Left lung (tissue), 10 donors: Measurements from ENCODE around the gene PRCC. TPM values are rescaled to one million over a fixed set of nuclear protein-coding genes. Genes with fewer than 3 reads are reported as not detected.

ENCODE experiments used
- ATAC-seq: fragments of 200-7000 bp; cut with Tn5 transposase; one replicate; pipeline ENCODE4 v1.9.1; 2020; ENCODE audit warnings: moderate library complexity
- DNase-seq, 4 donors: peaks; one replicate each; pipeline ENCODE4 v3.0.0-alpha.2; 2013 to 2020
- H3K27ac ChIP-seq, 2 donors: fragments of 200-600 bp; sonication (generic) in 1 of 2; one replicate each; pipeline versions ENCODE4 v1.5.0 to v1.8.0; 2020 to 2021
- H3K27me3 ChIP-seq, 2 donors: fragments of 200-600 bp; sonication (generic) in 1 of 2; one replicate each; pipeline versions ENCODE4 v1.5.0 to v1.8.0; 2020 to 2021
- H3K36me3 ChIP-seq, 2 donors: fragments of 200-600 bp; sonication (generic) in 1 of 2; one replicate each; pipeline versions ENCODE4 v1.5.0 to v1.8.0; 2020 to 2021
- H3K4me1 ChIP-seq, 2 donors: fragments of 200-600 bp; one replicate each; pipeline ENCODE4 v1.8.0; 2021
- H3K4me3 ChIP-seq, 2 donors: fragments of 200-600 bp; sonication (generic) in 1 of 2; one replicate each; pipeline versions ENCODE4 v1.5.0 to v1.8.0; 2020 to 2021; ENCODE audit warnings: mild to moderate bottlenecking in 1 of 2
- H3K9me3 ChIP-seq, 2 donors: fragments of 200-600 bp; sonication (generic) in 1 of 2; one replicate each; pipeline versions ENCODE4 v1.5.0 to v1.8.0; 2020 to 2021
- intact Hi-C, 2 donors: fragments of 100-400 bp; cut with DNase I; formaldehyde crosslinking; loops; one replicate each; pipeline versions ENCODE4 v1.11.2 to v1.14.2; 2022
- polyA plus RNA-seq, 6 donors: library from polyadenylated mRNA; unstranded; fragments of 120-200 nt; gene quantifications; one replicate each; pipeline ENCODE4 v1.2.1, GENCODE V29; 2013; ENCODE audit not compliant: insufficient read length in 6 of 6
- total RNA-seq, 2 donors: library from RNA; stranded (reverse); fragmentation: NEBNext Ultra II Directional; extraction: Animal tissue kit (Norgen Biotek cat#: 25700); gene quantifications; one replicate each; pipeline ENCODE4 v1.2.1, GENCODE V29; 2021
- TF ChIP-seq, protein P1 (sequence below), 2 donors: fragments of 200-600 bp; sonication (generic) in 1 of 2; IDR thresholded peaks; one replicate each; pipeline versions ENCODE4 v1.5.0 to v1.8.0; 2021; ENCODE audit warnings: antibody characterized with exemption in 2 of 2
- donor health status: DM: no; HTN: yes; CAD: no.
- donor health status: DM: no; HTN: no; CAD: no.

PRCC gene
- total and polyA plus RNA-seq, 8 donors: 40.7 to 106 (median 96.3) TPM

DNA sequence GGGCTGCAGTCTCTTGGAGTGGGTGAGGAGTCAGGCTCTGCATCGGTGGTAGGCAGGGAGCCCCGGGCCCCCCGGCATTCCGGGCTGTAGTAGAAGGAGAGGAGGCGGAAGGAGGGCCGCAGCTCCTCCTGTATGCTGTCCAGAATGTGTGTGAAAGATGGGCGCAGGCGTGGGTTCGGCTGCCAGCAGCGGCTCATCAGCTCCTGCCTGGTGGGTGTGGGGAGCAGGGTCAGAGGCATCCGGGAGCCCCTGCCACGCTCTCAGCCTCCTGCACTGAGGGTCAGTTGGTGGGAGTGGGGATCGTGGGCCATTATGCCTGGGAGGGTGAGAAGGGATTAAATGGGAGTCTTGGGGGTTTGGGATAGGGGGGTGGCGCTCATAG is 73.6 kb downstream of the PRCC start:
- intact Hi-C loops: no loop called here
- TF ChIP-seq, protein P1, sequence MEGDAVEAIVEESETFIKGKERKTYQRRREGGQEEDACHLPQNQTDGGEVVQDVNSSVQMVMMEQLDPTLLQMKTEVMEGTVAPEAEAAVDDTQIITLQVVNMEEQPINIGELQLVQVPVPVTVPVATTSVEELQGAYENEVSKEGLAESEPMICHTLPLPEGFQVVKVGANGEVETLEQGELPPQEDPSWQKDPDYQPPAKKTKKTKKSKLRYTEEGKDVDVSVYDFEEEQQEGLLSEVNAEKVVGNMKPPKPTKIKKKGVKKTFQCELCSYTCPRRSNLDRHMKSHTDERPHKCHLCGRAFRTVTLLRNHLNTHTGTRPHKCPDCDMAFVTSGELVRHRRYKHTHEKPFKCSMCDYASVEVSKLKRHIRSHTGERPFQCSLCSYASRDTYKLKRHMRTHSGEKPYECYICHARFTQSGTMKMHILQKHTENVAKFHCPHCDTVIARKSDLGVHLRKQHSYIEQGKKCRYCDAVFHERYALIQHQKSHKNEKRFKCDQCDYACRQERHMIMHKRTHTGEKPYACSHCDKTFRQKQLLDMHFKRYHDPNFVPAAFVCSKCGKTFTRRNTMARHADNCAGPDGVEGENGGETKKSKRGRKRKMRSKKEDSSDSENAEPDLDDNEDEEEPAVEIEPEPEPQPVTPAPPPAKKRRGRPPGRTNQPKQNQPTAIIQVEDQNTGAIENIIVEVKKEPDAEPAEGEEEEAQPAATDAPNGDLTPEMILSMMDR (IDR thresholded peaks at IDR 0.05): no peak
- H3K27me3 ChIP-seq: peaks cover 30 to 96% of the 10 kb centered on the region in 2 donors

DNA sequence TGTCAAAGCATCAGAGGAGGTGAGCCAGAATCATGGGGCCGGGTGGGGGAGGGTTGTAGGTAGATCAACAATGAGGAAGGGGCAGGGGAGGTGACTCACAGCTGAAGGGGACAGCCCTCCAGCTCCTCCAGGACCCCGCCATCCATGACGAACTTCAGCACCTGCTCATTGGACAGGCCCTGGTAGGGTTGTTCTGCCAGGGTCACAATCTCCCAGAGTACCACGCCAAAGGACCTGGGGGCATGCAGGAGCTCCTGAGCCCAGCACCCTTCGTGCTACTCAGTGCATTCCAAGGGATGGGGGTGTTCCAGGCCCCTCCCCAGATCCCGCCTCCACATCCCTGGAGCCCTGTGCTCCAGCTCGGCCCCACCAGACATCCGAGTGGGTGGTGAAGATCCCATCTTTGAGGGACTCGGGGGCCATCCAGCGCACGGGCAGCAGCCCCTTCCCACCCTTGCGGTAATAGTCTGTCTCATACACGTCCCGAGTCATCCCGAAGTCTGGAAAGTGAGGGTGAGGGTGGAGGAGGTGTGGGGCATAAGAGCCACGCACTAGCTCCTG is 74.0 kb downstream of the PRCC start:
- H3K27me3 ChIP-seq: peaks cover 35 to 96% of the 10 kb centered on the region in 2 donors
- H3K36me3 ChIP-seq: no peaks in the 10 kb centered on the region
- ATAC-seq (no peak), DNase-seq (no peak)
- peaks cover 0 to 11% of the 10 kb centered on the region in 2 donors for H3K4me1 ChIP-seq
- TF ChIP-seq, protein P1 (IDR thresholded peaks at IDR 0.05): no peak
- intact Hi-C loops: no loop called here
- H3K4me3 ChIP-seq: no peak overlapping the region
- H3K9me3 ChIP-seq: no peaks in the 10 kb centered on the region
- no peak overlapping the region for H3K27ac ChIP-seq

More for the DNA sequence above, 73.6 kb downstream of the PRCC start:
- H3K36me3 ChIP-seq: no peaks in the 10 kb centered on the region
- no peaks in the 10 kb centered on the region for H3K9me3 ChIP-seq
- H3K4me1 ChIP-seq: peaks cover 0 to 11% of the 10 kb centered on the region in 2 donors
- no peak overlapping the region for H3K4me3 ChIP-seq
- H3K27ac ChIP-seq: no peak overlapping the region
- ATAC-seq: no peak
- DNase-seq: no peak

DNA sequence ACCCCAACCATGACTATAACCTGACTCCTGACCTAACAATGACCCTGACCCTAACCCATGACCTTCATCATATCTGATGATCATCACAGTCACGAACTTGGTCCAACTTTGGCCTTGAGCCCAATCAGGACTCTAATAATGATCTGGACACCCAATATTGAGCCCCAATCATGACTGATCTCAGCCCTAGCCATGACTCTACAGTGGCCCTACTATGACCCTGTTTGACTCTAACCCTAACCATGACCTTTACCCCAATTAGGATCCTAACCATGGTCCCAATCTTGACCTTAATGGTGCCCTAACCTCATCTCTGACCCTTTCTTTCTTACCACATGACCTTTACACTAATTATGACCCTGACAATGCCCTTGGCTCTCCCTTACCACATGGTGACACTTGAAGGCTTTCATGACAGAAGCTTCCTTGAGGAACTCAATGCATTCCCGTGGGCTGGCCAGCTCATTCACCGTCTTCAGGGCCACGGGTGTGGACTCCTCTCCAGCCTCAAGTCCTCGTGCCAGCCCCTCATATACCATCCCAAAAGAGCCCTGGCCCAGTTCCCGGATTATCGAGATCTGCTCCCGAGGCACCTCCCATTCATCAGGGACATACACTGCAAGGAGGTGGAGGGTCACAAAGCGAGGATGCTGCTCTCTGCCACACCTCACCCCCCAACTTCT is 75.4 kb downstream of the PRCC start:
- peaks cover 36 to 100% of the 10 kb centered on the region in 2 donors for H3K27me3 ChIP-seq
- H3K27ac ChIP-seq: no peak overlapping the region
- no peaks in the 10 kb centered on the region for H3K9me3 ChIP-seq
- intact Hi-C loops: no loop called here
- H3K36me3 ChIP-seq: no peaks in the 10 kb centered on the region
- no peak for DNase-seq
- no peak overlapping the region for H3K4me3 ChIP-seq
- H3K4me1 ChIP-seq: peaks cover 0 to 11% of the 10 kb centered on the region in 2 donors
- TF ChIP-seq, protein P1 (IDR thresholded peaks at IDR 0.05): no peak
- ATAC-seq: no peak

DNA sequence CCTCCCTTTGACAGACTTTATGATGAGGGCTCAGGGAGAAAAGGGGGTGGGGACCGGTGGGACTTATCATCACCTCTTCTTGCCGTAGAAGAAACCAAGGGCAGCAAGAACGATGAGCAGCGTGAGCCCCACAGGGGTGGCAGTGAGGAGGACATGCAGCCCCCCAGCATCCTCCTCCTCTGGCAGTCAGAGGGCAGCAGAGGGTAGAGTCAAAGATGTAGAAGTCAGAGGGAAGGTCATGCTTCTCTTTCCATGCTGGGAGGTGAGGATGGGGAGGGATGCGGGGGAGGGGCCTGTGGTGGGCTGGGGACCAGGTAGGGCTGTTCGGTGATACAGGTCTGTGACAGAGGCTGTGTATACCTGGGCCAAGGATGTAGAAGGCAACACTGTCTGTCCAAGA is 76.8 kb downstream of the PRCC start:
- ATAC-seq (no peak), DNase-seq (no peak)
- peaks cover 46 to 100% of the 10 kb centered on the region in 2 donors for H3K27me3 ChIP-seq
- TF ChIP-seq, protein P1 (IDR thresholded peaks at IDR 0.05): no peak
- H3K27ac ChIP-seq: no peak overlapping the region
- H3K36me3 ChIP-seq: no peaks in the 10 kb centered on the region
- H3K9me3 ChIP-seq: no peaks in the 10 kb centered on the region
- H3K4me1 ChIP-seq: peaks cover 5 to 11% of the 10 kb centered on the region in 2 donors
- intact Hi-C loops: no loop called here
- no peak overlapping the region for H3K4me3 ChIP-seq

DNA sequence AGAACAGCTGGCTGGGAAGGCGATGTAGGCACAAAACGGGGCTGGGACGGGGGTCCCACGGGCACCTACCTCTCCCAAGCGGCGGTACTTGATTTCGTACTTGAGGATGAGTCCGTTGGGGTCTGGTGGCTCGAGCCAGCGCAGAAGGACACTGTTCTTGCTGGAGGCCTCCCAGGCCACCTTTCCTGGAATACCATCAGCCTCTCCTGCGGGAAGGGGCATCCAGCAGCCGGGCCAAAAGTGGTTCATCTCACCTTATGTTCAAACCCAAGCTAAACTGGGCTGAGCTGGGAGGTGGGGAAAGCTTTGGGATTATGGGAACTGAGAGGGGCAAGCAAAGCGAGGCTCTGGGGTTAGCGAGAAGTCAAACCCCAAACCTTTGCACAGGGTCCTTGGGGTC is 77.3 kb downstream of the PRCC start:
- Histone ChIP-seq H3K27me3 (peaks cover 43 to 100% of the 10 kb centered on the region in 2 donors), H3K36me3 (no peaks in the 10 kb centered on the region), H3K9me3 (no peaks in the 10 kb centered on the region), H3K27ac (no peak overlapping the region), H3K4me3 (no peak overlapping the region), H3K4me1 (peaks cover 5 to 11% of the 10 kb centered on the region in 2 donors)
- ATAC-seq (no peak), DNase-seq (no peak)
- intact Hi-C loops: no loop called here
- TF ChIP-seq, protein P1 (IDR thresholded peaks at IDR 0.05): no peak
